Upper lobe of left lung (tissue), 6 donors: Measurements from ENCODE around the gene CCDC13. TPM values are rescaled to one million over a fixed set of nuclear protein-coding genes. Genes with fewer than 3 reads are reported as not detected.
A peak's percentile ranks its signal among the peaks of the same experiment; 100 is the strongest.

Experiments
- ATAC-seq, 2 donors: fragments of 200-7000 bp; cut with Tn5 transposase; one replicate each; pipeline ENCODE4 v1.9.1; 2022; ENCODE audit warnings: mild to moderate bottlenecking in 2 of 2, moderate library complexity in 2 of 2; ENCODE audit not compliant: low FRiP score in 2 of 2
- DNase-seq, 2 donors: peaks; one replicate each; pipeline ENCODE4 v3.0.0-alpha.2; 2019 to 2020
- H3K27ac ChIP-seq, 4 donors: fragments of 200-600 bp; sonication (generic); one replicate each; pipeline ENCODE4 v1.5.1; 2016 to 2019
- H3K27me3 ChIP-seq, 4 donors: fragments of 200-600 bp; sonication (generic); one replicate each; pipeline ENCODE4 v1.5.1; 2017 to 2019
- H3K36me3 ChIP-seq, 4 donors: fragments of 200-600 bp; sonication (generic); one replicate each; pipeline ENCODE4 v1.5.1; 2016 to 2019
- H3K4me1 ChIP-seq, 4 donors: fragments of 200-600 bp; sonication (generic); one replicate each; pipeline ENCODE4 v1.5.1; 2018 to 2019
- H3K4me3 ChIP-seq, 4 donors: fragments of 200-600 bp; sonication (generic); one replicate each; pipeline ENCODE4 v1.5.1; 2017 to 2019; ENCODE audit warnings: mild to moderate bottlenecking in 2 of 4, moderate library complexity in 1 of 4
- H3K9me3 ChIP-seq, 4 donors: fragments of 200-600 bp; sonication (generic); one replicate each; pipeline ENCODE4 v1.5.1; 2018 to 2019
- EP300 ChIP-seq, 4 donors: sonication (generic); formaldehyde crosslinking; IDR thresholded peaks; one replicate each; pipeline ENCODE4 v1.5.1; 2017; ENCODE audit warnings: antibody characterized with exemption in 4 of 4, control low read depth in 2 of 4
- POLR2A ChIP-seq, 4 donors: fragments of 450-650 bp; IDR thresholded peaks; one replicate each; pipeline ENCODE4 v1.5.1; 2016 to 2017; ENCODE audit warnings: antibody characterized with exemption in 4 of 4, mild to moderate bottlenecking in 2 of 4
- POLR2AphosphoS5 ChIP-seq, 2 donors: sonication (generic); formaldehyde crosslinking; IDR thresholded peaks; one replicate each; pipeline ENCODE4 v1.5.1; 2017; ENCODE audit warnings: antibody characterized with exemption in 2 of 2
- WGBS, 2 donors: methylation state at CpG; one replicate each; pipeline ENCODE4 v1.1.5; 2017 to 2018; 5-methylcytosine and 5-hydroxymethylcytosine counted together
- total RNA-seq, 6 donors: library from RNA; depleted of rRNA in 4 of 6; stranded (reverse); fragments of >200 nt in 4 of 6; gene quantifications; one replicate each; pipeline versions ENCODE4 v1.1.0 to v1.2.1, GENCODE V29; 2016 to 2021
- TF ChIP-seq, protein P1 (sequence below), 6 experiments: fragments of 450-650 bp in 4 of 6; fragments of 200-600 bp in 2 of 6; sonication (generic) in 2 of 6; IDR thresholded peaks; one replicate each; pipeline ENCODE4 v1.5.1; 2016 to 2019; ENCODE audit warnings: antibody characterized with exemption in 6 of 6
- donor health status: DM: no; HTN: no; CAD: no; lungs with moderate emphysema.
- donor health status: DM: no; HTN: yes; CAD: no; lungs with severe emphysema.

Gene CCDC13
- total RNA-seq, 6 donors from 2014 or later = 2.1 to 12.8 (median 3.0) TPM

DNA sequence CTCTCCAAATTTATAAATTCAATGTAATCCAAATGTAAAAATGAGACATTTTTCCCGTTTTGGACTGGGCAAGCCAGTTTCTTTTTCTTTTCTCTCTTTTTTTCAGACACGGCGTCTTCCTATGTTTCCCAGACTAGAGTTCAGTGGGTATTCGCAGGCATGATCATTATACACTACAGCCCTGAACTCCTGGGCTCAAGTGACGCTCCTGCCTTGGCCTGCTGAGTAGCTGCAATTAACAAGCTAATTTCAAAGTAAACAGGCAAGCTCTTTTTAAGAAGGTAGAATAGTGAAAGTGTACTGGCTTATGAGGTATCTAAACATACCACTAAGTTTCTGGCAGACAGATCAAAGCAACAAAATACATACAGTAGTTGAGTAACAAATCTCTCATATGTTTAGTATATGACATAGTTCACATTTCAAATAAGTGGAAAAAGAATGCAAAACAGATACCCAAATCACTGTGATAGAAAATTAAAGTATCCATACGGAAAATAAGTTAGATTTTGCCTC, 17.7 kb upstream of the CCDC13 start:
- H3K36me3 ChIP-seq = peaks cover 0 to 58% (median 10%) of the 10 kb centered on the region in 4 donors
- H3K27ac ChIP-seq = no peak overlapping the region
- TF ChIP-seq, protein P1, sequence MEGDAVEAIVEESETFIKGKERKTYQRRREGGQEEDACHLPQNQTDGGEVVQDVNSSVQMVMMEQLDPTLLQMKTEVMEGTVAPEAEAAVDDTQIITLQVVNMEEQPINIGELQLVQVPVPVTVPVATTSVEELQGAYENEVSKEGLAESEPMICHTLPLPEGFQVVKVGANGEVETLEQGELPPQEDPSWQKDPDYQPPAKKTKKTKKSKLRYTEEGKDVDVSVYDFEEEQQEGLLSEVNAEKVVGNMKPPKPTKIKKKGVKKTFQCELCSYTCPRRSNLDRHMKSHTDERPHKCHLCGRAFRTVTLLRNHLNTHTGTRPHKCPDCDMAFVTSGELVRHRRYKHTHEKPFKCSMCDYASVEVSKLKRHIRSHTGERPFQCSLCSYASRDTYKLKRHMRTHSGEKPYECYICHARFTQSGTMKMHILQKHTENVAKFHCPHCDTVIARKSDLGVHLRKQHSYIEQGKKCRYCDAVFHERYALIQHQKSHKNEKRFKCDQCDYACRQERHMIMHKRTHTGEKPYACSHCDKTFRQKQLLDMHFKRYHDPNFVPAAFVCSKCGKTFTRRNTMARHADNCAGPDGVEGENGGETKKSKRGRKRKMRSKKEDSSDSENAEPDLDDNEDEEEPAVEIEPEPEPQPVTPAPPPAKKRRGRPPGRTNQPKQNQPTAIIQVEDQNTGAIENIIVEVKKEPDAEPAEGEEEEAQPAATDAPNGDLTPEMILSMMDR (IDR thresholded peaks at IDR 0.05) = no peak
- TF ChIP-seq POLR2AphosphoS5 (IDR thresholded peaks at IDR 0.05) = no peak
- no peaks in the 10 kb centered on the region for H3K9me3 ChIP-seq
- 55 to 57% methylated on average over 6 of the region's 6 CpGs for WGBS, 2 donors
- H3K27me3 ChIP-seq = no peaks in the 10 kb centered on the region
- H3K4me1 ChIP-seq = peaks cover 0 to 10% (median 7%) of the 10 kb centered on the region in 4 donors
- no peak overlapping the region for H3K4me3 ChIP-seq
- no peak for ATAC-seq
- peak in 1 of 2 donors; percentile 52 for DNase-seq

DNA sequence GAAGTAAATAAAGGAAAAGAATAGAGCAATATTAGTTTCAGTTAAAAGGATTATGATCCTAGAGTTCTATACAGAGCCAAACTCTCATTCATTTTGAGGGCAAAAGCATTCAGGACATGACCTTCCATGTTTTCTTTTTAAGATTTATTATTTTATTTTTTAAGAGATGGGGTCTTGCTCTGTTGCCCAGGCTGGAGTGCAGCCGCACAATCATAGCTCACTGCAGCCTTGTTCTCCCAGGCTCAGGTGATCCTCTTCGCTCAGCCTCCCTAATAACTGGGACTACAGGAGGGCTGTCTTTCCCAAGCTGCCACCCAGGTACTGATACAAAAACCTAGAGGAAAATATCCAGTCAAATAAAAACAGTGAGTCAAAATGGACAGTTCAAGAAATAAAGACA, 13.6 kb upstream of the CCDC13 start:
- H3K9me3 ChIP-seq = no peaks in the 10 kb centered on the region
- no peak for TF ChIP-seq POLR2A (IDR thresholded peaks at IDR 0.05)
- no peak for TF ChIP-seq EP300 (IDR thresholded peaks at IDR 0.05)
- TF ChIP-seq, protein P1 (IDR thresholded peaks at IDR 0.05) = no peak
- no peak for TF ChIP-seq POLR2AphosphoS5 (IDR thresholded peaks at IDR 0.05)
- H3K36me3 ChIP-seq = peaks cover 0 to 69% (median 15%) of the 10 kb centered on the region in 4 donors
- H3K27ac ChIP-seq = no peak overlapping the region
- no peaks in the 10 kb centered on the region for H3K27me3 ChIP-seq
- WGBS, 2 donors = 97 to 100% methylated on average over 2 of the region's 2 CpGs
- H3K4me3 ChIP-seq = no peak overlapping the region
- DNase-seq = no peak
- ATAC-seq = no peak
- H3K4me1 ChIP-seq = peaks cover 0 to 8% (median 7%) of the 10 kb centered on the region in 4 donors

DNA sequence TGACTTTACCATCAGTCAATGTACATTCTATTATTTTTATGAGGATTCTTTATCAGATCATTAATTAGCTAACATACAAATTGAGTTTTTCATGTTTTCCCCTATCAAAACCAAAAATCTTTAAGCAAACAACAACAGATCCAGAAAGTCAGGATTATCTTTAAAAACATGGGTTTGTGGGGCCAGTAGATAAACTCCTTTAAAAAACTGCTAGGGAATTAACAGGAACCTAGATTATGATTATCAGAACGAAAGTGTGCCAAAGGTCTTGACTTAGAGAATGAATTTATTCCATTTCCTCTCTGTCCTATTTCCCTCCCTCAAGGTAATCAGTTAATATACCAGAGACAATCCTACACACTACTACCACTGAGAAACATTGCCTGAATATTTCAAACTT, 13.2 kb upstream of the CCDC13 start:
- no peak overlapping the region for H3K27ac ChIP-seq
- WGBS, 2 donors = 66 to 67% methylated on average over 1 of the region's 1 CpG

DNA sequence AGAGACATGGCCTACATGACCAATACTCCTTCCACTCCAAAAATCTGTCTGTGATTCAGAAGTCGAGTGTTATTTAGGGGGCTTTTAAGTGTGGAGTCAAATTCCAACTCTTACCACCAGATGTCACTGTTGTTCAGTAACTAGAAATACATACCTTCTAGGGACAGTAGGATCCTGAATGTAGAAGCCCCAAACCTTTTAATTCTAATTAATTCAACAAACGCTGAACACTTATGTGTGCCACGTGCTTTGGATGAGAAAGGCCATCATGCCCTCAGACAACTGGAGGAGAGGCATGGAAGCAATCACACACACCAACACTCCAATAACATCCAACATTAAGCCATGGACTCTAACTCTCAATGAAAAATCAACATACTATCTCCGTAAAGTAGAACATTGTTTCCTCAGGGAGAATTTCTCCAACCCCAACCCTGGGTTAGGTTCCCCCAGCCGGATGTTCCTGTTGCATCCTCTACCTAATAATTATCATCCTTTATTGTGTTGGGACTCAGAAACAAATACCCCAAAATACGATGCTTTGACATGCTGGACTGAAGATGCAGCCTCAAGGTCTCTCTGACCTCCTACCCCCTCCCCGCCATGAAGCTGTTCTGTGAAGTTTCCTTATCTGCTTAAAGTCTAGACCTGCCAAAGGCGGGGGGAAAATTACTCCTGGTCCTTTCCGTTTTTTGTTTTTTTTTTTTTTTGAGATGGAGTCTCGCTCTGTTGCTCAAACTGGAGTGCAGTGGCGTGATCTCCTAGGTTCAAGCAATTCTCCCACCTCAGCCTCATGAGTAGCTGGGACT, 8.0 kb upstream of the CCDC13 start:
- no peak for TF ChIP-seq POLR2AphosphoS5 (IDR thresholded peaks at IDR 0.05)
- TF ChIP-seq, protein P1 (IDR thresholded peaks at IDR 0.05) = peak; percentile 71 to 87 (median 82)
- no peak overlapping the region for H3K4me3 ChIP-seq
- DNase-seq = no peak
- no peaks in the 10 kb centered on the region for H3K9me3 ChIP-seq
- peaks cover 0 to 32% (median 13%) of the 10 kb centered on the region in 4 donors for H3K36me3 ChIP-seq
- H3K4me1 ChIP-seq = peaks cover 0 to 13% (median 6%) of the 10 kb centered on the region in 4 donors
- H3K27ac ChIP-seq = peak overlapping the region in 2 of 4 donors; percentile 50 to 60
- WGBS, 2 donors = 63 to 65% methylated on average over 11 of the region's 11 CpGs
- peak; percentile 69 to 79 for ATAC-seq
- H3K27me3 ChIP-seq = no peaks in the 10 kb centered on the region

More for the DNA sequence above, 13.2 kb upstream of the CCDC13 start:
- Histone ChIP-seq H3K27me3 (no peaks in the 10 kb centered on the region), H3K4me3 (no peak overlapping the region), H3K9me3 (no peaks in the 10 kb centered on the region), H3K4me1 (peaks cover 0 to 8% (median 7%) of the 10 kb centered on the region in 4 donors), H3K36me3 (peaks cover 0 to 64% (median 15%) of the 10 kb centered on the region in 4 donors)
- ATAC-seq (no peak), DNase-seq (no peak)
- TF ChIP-seq POLR2AphosphoS5 (IDR thresholded peaks at IDR 0.05) = no peak
- no peak for TF ChIP-seq EP300 (IDR thresholded peaks at IDR 0.05)
- no peak for TF ChIP-seq POLR2A (IDR thresholded peaks at IDR 0.05)
- TF ChIP-seq, protein P1 (IDR thresholded peaks at IDR 0.05) = no peak
